HepG2 (cell line): ENCODE data around the gene SECISBP2L. TPM values are rescaled to one million over a fixed set of nuclear protein-coding genes. Genes with fewer than 3 reads are reported as not detected.

Experiments used
- ATAC-seq: fragments of 200-7000 bp; cut with Tn5 transposase; 3 replicates; pipeline ENCODE4 v1.9.1; 2020; ENCODE audit warnings: mild to moderate bottlenecking, moderate library complexity
- BruUV-seq: library from RNA; stranded (reverse); fragments of 400-500 nt; replicated peaks from 2 replicates; lab custom pipeline; 2021; lab: Mats Ljungman, UMichigan
- CTCF ChIA-PET: fragments of 300-600 bp; formaldehyde crosslinking; extraction: SDS; loops from one replicate; lab custom pipeline; 2021; ENCODE audit warnings: low total read pairs, inconsistent platforms, low intra/inter-chr PET ratio; lab: Yijun Ruan, JAX
- POLR2A ChIA-PET: fragments of 350-600 bp; sonication (Branson Sonifier 250); formaldehyde crosslinking; loops from one replicate; lab custom pipeline; 2020; ENCODE audit warnings: antibody characterized with exemption, inconsistent platforms; lab: Yijun Ruan, JAX
- DNase-seq: peaks from one replicate; pipeline ENCODE4 v3.0.0-alpha.2; 2015; ENCODE audit warnings: low spot score
- FAIRE-seq: peaks from 3 replicates; lab custom pipeline; 2011; peaks lifted over from hg19 to GRCh38; lab: Jason Lieb, UNC
- H2AFZ ChIP-seq: one replicate; pipeline ENCODE4 v1.6.1; 2011; ENCODE audit warnings: low read length, inconsistent platforms
- H3K27ac ChIP-seq: fragments of 300-600 bp; 3 replicates; pipeline ENCODE4 v1.8.0; 2011; ENCODE audit warnings: mixed run types, mild to moderate bottlenecking, mixed read lengths, low read length, inconsistent platforms; ENCODE audit not compliant: insufficient read depth; ENCODE audit errors: extremely low read length
- H3K27me3 ChIP-seq, 2 experiments: fragments of 200-600 bp in 1 of 2; 2 replicates in 1 of 2; 3 replicates in 1 of 2; pipeline versions ENCODE4 v1.6.0 to v1.8.0; 2011; ENCODE audit warnings: low read length in 2 of 2, mild to moderate bottlenecking in 2 of 2, moderate library complexity in 2 of 2, inconsistent platforms in 1 of 2; ENCODE audit not compliant: insufficient read depth in 2 of 2, control insufficient read depth in 1 of 2
- H3K36me3 ChIP-seq, 2 experiments: fragments of 200-600 bp in 1 of 2; replicated peaks in 1 of 2; 2 replicates in 1 of 2; 3 replicates in 1 of 2; pipeline versions ENCODE4 v1.5.1 to v1.8.0; 2011; ENCODE audit warnings: low read length in 2 of 2, inconsistent platforms in 1 of 2; ENCODE audit not compliant: insufficient read depth in 2 of 2, control insufficient read depth in 1 of 2
- H3K4me1 ChIP-seq: 2 replicates; pipeline ENCODE4 v1.5.1; 2012; ENCODE audit warnings: low read length, inconsistent platforms; ENCODE audit not compliant: insufficient read depth
- H3K4me2 ChIP-seq: 2 replicates; pipeline ENCODE4 v1.6.0; 2011; ENCODE audit warnings: low read depth, low read length, inconsistent platforms
- H3K4me3 ChIP-seq, 3 experiments: fragments of 200-600 bp in 1 of 3; sonication (generic), shearing (Covaris generic) in 1 of 3; replicated peaks in 1 of 3; 2 replicates each; pipeline ENCODE4 v1.5.1; 2011 to 2016; ENCODE audit warnings: low read length in 3 of 3, inconsistent platforms in 2 of 3, low read depth in 2 of 3, mild to moderate bottlenecking in 2 of 3, control low read depth in 1 of 3, mixed read lengths in 1 of 3; ENCODE audit not compliant: insufficient read depth in 1 of 3
- H3K79me2 ChIP-seq: one replicate; pipeline ENCODE4 v1.6.1; 2011; ENCODE audit warnings: low read length, inconsistent platforms; ENCODE audit not compliant: insufficient read depth
- H3K9ac ChIP-seq: 2 replicates; pipeline ENCODE4 v1.6.0; 2011; ENCODE audit warnings: mild to moderate bottlenecking, low read depth, low read length, inconsistent platforms; ENCODE audit not compliant: insufficient read depth
- H3K9me3 ChIP-seq: 2 replicates; pipeline ENCODE4 v1.5.1; 2012; ENCODE audit warnings: mild to moderate bottlenecking, low read length
- H4K20me1 ChIP-seq: 2 replicates; pipeline ENCODE4 v1.6.0; 2011; ENCODE audit warnings: inconsistent platforms, mild to moderate bottlenecking, low read length, moderate library complexity; ENCODE audit not compliant: insufficient read depth
- AFF4 ChIP-seq: sonication (generic); formaldehyde crosslinking; IDR thresholded peaks from 2 replicates; pipeline ENCODE4 v1.4.0; 2020; ENCODE audit warnings: missing genetic modification reagents
- ARID4A ChIP-seq: sonication (generic); formaldehyde crosslinking; IDR thresholded peaks from 2 replicates; pipeline ENCODE4 v1.5.0; 2020; ENCODE audit warnings: mild to moderate bottlenecking, missing genetic modification reagents, borderline replicate concordance
- FOSL1 ChIP-seq: sonication (generic); formaldehyde crosslinking; IDR thresholded peaks from 2 replicates; pipeline ENCODE4 v1.9.0; 2021; ENCODE audit warnings: missing genetic modification reagents, borderline replicate concordance
- REXO4 ChIP-seq: sonication (generic); formaldehyde crosslinking; IDR thresholded peaks from 2 replicates; pipeline ENCODE4 v1.8.0; 2022; ENCODE audit warnings: missing genetic modification reagents, mild to moderate bottlenecking, borderline replicate concordance
- SKIL ChIP-seq: sonication (generic); formaldehyde crosslinking; IDR thresholded peaks from 2 replicates; pipeline ENCODE4 v1.8.0; 2022; ENCODE audit warnings: missing genetic modification reagents, mild to moderate bottlenecking, moderate library complexity, borderline replicate concordance
- ZFX ChIP-seq: sonication (generic); formaldehyde crosslinking; IDR thresholded peaks from 2 replicates; pipeline ENCODE4 v1.4.0; 2020; ENCODE audit warnings: mild to moderate bottlenecking, low read depth, missing genetic modification reagents, moderate library complexity
- ZNF232 ChIP-seq: sonication (generic); formaldehyde crosslinking; IDR thresholded peaks from 2 replicates; pipeline ENCODE4 v1.4.0; 2020; ENCODE audit warnings: missing genetic modification reagents, borderline replicate concordance
- ZNF460 ChIP-seq: sonication (generic); formaldehyde crosslinking; IDR thresholded peaks from 2 replicates; pipeline ENCODE4 v1.5.1; 2020; ENCODE audit warnings: missing genetic modification reagents, mild to moderate bottlenecking, borderline replicate concordance
- ZNF468 ChIP-seq: sonication (generic); formaldehyde crosslinking; IDR thresholded peaks from 2 replicates; pipeline ENCODE4 v1.8.0; 2022; ENCODE audit warnings: mild to moderate bottlenecking, moderate library complexity, missing genetic modification reagents
- ZNF839 ChIP-seq: sonication (generic); formaldehyde crosslinking; IDR thresholded peaks from 2 replicates; pipeline ENCODE4 v1.4.0; 2020; ENCODE audit warnings: missing genetic modification reagents, mild to moderate bottlenecking, borderline replicate concordance
- WGBS: methylation state at CpG from one replicate; pipeline ENCODE4 v1.1.6; 2017; ENCODE audit warnings: low lambda C conversion rate; 5-methylcytosine and 5-hydroxymethylcytosine counted together
- in situ Hi-C: cut with HindIII; loops from 2 replicates; pipeline ENCODE4 v1.10.0; 2017; ENCODE audit warnings: low pct_unique_long_range_greater_than_20kb; ENCODE audit not compliant: extremely low pct_ligation_motif_present
- intact Hi-C: fragments of 100-400 bp; cut with micrococcal nuclease; formaldehyde crosslinking; loops from one replicate; pipeline ENCODE4 v1.10.0; 2022; ENCODE audit not compliant: unreplicated experiment
- polyA plus RNA-seq, 8 experiments: library from polyadenylated mRNA; depleted of rRNA in 3 of 8; stranded (reverse) in 7 of 8; unstranded in 1 of 8; fragments of >200 nt; fragmentation: Illumina TruSeq in 4 of 8; extraction: Trizol in 4 of 8; gene quantifications; 2 replicates each; pipeline versions ENCODE4 v1.2.1 to v1.2.3, GENCODE V29; 2011 to 2016; ENCODE audit warnings: low read depth in 4 of 8, missing spikeins in 1 of 8, mixed read lengths in 1 of 8; ENCODE audit not compliant: insufficient read depth in 1 of 8
- total RNA-seq, 5 experiments: library from RNA; depleted of rRNA; stranded (reverse); fragments of >200 nt; fragmentation: Illumina TruSeq; extraction: Trizol; gene quantifications; 2 replicates each; pipeline ENCODE4 v1.2.3, GENCODE V29; 2016; ENCODE audit warnings: low read depth in 1 of 5
- TF ChIP-seq, protein P1 (sequence below): sonication (generic); formaldehyde crosslinking; IDR thresholded peaks from 2 replicates; pipeline ENCODE4 v1.8.0; 2022; ENCODE audit warnings: mild to moderate bottlenecking, missing genetic modification reagents, borderline replicate concordance

Gene SECISBP2L
- total and polyA plus RNA-seq, 2 of the 13 experiments (the other 11 are each of a cell fraction or from before 2014, with no cell fraction given), result 13.9 to 15.6 TPM

- TF ChIP-seq ARID4A, result no peak
- TF ChIP-seq FOSL1 (CRISPR knock-in tag), result no peak
- no peak for TF ChIP-seq ZNF232 (CRISPR knock-in tag)
- no peak for TF ChIP-seq ZNF460 (CRISPR knock-in tag)
- TF ChIP-seq ZNF468 (CRISPR knock-in tag), result no peak
Measured at GRCh38 chr15:48945386-48945785, 100.9 kb downstream of the SECISBP2L start (continued).

GRCh38 chr15:48941904-48942303 is 104.3 kb downstream of the SECISBP2L start:
- WGBS, result under 1% methylated on average over 5 of the region's 5 CpGs
- intact Hi-C loops (no loop called here), in situ Hi-C loops (no loop called here)
- Histone ChIP-seq H4K20me1 (no peaks in the 10 kb centered on the region), H3K27me3 (no peaks in the 10 kb centered on the region; a peak in 1 of 5 replicates), H3K9ac (no peak overlapping the region), H3K9me3 (no peaks in the 10 kb centered on the region), H3K27ac (no peak overlapping the region), H3K4me3 (no peak overlapping the region), H3K79me2 (no peaks in the 10 kb centered on the region), H3K4me2 (no peak overlapping the region), H3K4me1 (no peaks in the 10 kb centered on the region), H2AFZ (no peak overlapping the region), H3K36me3 (no peaks in the 10 kb centered on the region)
- DNase-seq (no peak), FAIRE-seq (no peak), ATAC-seq (no peak)
- BruUV-seq, result no TSS peak
- ChIA-PET CTCF (no interaction called here), POLR2A (no interaction called here)
- TF ChIP-seq AFF4 (CRISPR knock-in tag), result no peak
- TF ChIP-seq ZNF839 (CRISPR knock-in tag), result no peak
- TF ChIP-seq REXO4 (CRISPR knock-in tag), result no peak
- TF ChIP-seq ZNF460 (CRISPR knock-in tag), result no peak
- TF ChIP-seq ZFX (CRISPR knock-in tag), result no peak
- no peak for TF ChIP-seq SKIL (CRISPR knock-in tag)
- TF ChIP-seq, protein P1, sequence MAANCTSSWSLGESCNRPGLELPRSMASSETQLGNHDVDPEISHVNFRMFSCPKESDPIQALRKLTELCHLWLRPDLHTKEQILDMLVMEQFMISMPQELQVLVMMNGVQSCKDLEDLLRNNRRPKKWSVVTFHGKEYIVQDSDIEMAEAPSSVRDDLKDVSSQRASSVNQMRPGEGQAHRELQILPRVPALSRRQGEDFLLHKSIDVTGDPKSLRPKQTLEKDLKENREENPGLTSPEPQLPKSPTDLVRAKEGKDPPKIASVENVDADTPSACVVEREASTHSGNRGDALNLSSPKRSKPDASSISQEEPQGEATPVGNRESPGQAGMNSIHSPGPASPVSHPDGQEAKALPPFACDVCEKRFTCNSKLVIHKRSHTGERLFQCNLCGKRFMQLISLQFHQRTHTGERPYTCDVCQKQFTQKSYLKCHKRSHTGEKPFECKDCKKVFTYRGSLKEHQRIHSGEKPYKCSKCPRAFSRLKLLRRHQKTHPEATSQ, result no peak
